GM23338 (cell line): Measurements from ENCODE around the gene WDCP. TPM values are rescaled to one million over a fixed set of nuclear protein-coding genes. Genes with fewer than 3 reads are reported as not detected.

Experiments used
- ATAC-seq: fragments of 200-7000 bp; cut with Tn5 transposase; 3 replicates; pipeline ENCODE4 v1.9.1; 2020
- DNase-seq: peaks from one replicate; pipeline ENCODE4 v3.0.0-alpha.2; 2015; ENCODE audit warnings: low spot score
- H2AFZ ChIP-seq: fragments of 200-600 bp; sonication (generic); 2 replicates; pipeline ENCODE4 v1.8.0; 2016; ENCODE audit warnings: antibody characterized with exemption, mild to moderate bottlenecking, moderate library complexity
- H3F3A ChIP-seq: fragments of 200-600 bp; sonication (generic); replicated peaks from 2 replicates; pipeline ENCODE4 v1.8.0; 2017; ENCODE audit warnings: antibody characterized with exemption, mixed run types, low read depth
- H3K27ac ChIP-seq: fragments of 200-600 bp; sonication (generic); 2 replicates; pipeline ENCODE4 v1.6.1; 2016; ENCODE audit warnings: low read depth
- H3K27me3 ChIP-seq: fragments of 200-600 bp; sonication (generic); 2 replicates; pipeline ENCODE4 v1.8.0; 2016; ENCODE audit warnings: mild to moderate bottlenecking, mixed run types, moderate library complexity; ENCODE audit not compliant: insufficient read depth
- H3K36me3 ChIP-seq: fragments of 200-600 bp; sonication (generic); 2 replicates; pipeline ENCODE4 v1.8.0; 2016; ENCODE audit warnings: mild to moderate bottlenecking; ENCODE audit not compliant: insufficient read depth
- H3K4me1 ChIP-seq: fragments of 200-600 bp; sonication (generic); 2 replicates; pipeline ENCODE4 v1.8.0; 2016; ENCODE audit warnings: mild to moderate bottlenecking, moderate library complexity; ENCODE audit not compliant: insufficient read depth
- H3K4me2 ChIP-seq: fragments of 200-600 bp; sonication (generic); 2 replicates; pipeline ENCODE4 v1.7.1; 2017; ENCODE audit warnings: mixed run types
- H3K4me3 ChIP-seq: fragments of 200-600 bp; sonication (generic); 2 replicates; pipeline ENCODE4 v1.6.1; 2016; ENCODE audit warnings: mixed run types
- H3K79me2 ChIP-seq: fragments of 200-600 bp; sonication (generic); replicated peaks from 2 replicates; pipeline ENCODE4 v1.8.0; 2017; ENCODE audit warnings: mild to moderate bottlenecking; ENCODE audit not compliant: insufficient read depth
- H3K9me2 ChIP-seq: fragments of 200-600 bp; sonication (generic); 2 replicates; pipeline ENCODE4 v1.8.0; 2017; ENCODE audit not compliant: insufficient read depth
- H4K20me1 ChIP-seq: fragments of 200-600 bp; sonication (generic); replicated peaks from 2 replicates; pipeline ENCODE4 v1.8.0; 2017; ENCODE audit warnings: mild to moderate bottlenecking; ENCODE audit not compliant: insufficient read depth
- H3K27ac Mint-ChIP-seq: 2 replicates; pipeline ENCODE4 v1.8.0; 2020; ENCODE audit warnings: inconsistent platforms, mild to moderate bottlenecking, moderate library complexity, mixed read lengths
- H3K27me3 Mint-ChIP-seq: 3 replicates; pipeline ENCODE4 v1.8.0; 2022; ENCODE audit warnings: low read depth, mild to moderate bottlenecking, moderate library complexity, mixed read lengths, inconsistent platforms; ENCODE audit not compliant: insufficient read depth, poor library complexity
- H3K36me3 Mint-ChIP-seq: 3 replicates; pipeline ENCODE4 v1.8.0; 2021; ENCODE audit warnings: low read depth, mild to moderate bottlenecking, inconsistent platforms, moderate library complexity, mixed read lengths
- H3K4me1 Mint-ChIP-seq: 3 replicates; pipeline ENCODE4 v1.8.0; 2020; ENCODE audit warnings: mild to moderate bottlenecking, inconsistent platforms, mixed read lengths
- H3K4me3 Mint-ChIP-seq: 3 replicates; pipeline ENCODE4 v1.8.0; 2021; ENCODE audit warnings: moderate library complexity, mild to moderate bottlenecking, inconsistent platforms, mixed read lengths
- H3K9me3 Mint-ChIP-seq: 3 replicates; pipeline ENCODE4 v1.8.0; 2020; ENCODE audit warnings: moderate library complexity, mild to moderate bottlenecking, inconsistent platforms, mixed read lengths
- ETS1 ChIP-seq: IDR thresholded peaks from 2 replicates; pipeline ENCODE4 v1.6.1; 2016; ENCODE audit warnings: antibody characterized with exemption
- JUNB ChIP-seq: IDR thresholded peaks from one replicate; pipeline ENCODE4 v1.6.1; 2016; ENCODE audit warnings: antibody characterized with exemption; ENCODE audit not compliant: unreplicated experiment
- NANOG ChIP-seq: IDR thresholded peaks from 2 replicates; pipeline ENCODE4 v1.6.1; 2016; ENCODE audit warnings: antibody characterized with exemption, borderline replicate concordance
- POLR2AphosphoS5 ChIP-seq: IDR thresholded peaks from 2 replicates; pipeline ENCODE4 v1.6.1; 2016; ENCODE audit warnings: antibody characterized with exemption, low read depth
- STAT1 ChIP-seq: IDR thresholded peaks from one replicate; pipeline ENCODE4 v1.6.1; 2016; ENCODE audit warnings: antibody characterized with exemption; ENCODE audit not compliant: unreplicated experiment
- ZNF114 ChIP-seq: fragments of 250-450 bp; sonication (Bioruptor Pico); IDR thresholded peaks from 2 replicates; pipeline ENCODE4 v1.5.0; 2020; ENCODE audit warnings: mild to moderate bottlenecking, moderate library complexity
- ZNF331 ChIP-seq: fragments of 250-450 bp; sonication (Bioruptor Pico); IDR thresholded peaks from 2 replicates; pipeline ENCODE4 v1.5.0; 2020; ENCODE audit warnings: low read depth, mild to moderate bottlenecking, moderate library complexity
- polyA plus RNA-seq: library from polyadenylated mRNA; unstranded; fragments of >200 nt; fragmentation: Nextera tagmentation; extraction: Ambion mirVana; gene quantifications from 2 replicates; pipeline ENCODE4 v1.2.1, GENCODE V29; 2016
- total RNA-seq: library from RNA; depleted of rRNA; stranded (reverse); fragments of >200 nt; shearing (Covaris generic); gene quantifications from 2 replicates; pipeline ENCODE4 v1.2.3, GENCODE V29; 2014
- TF ChIP-seq, protein P1 (sequence below): IDR thresholded peaks from one replicate; pipeline ENCODE4 v1.6.1; 2018; ENCODE audit warnings: antibody characterized with exemption; ENCODE audit not compliant: unreplicated experiment
- TF ChIP-seq, protein P2 (sequence below), 2 experiments: fragments of 200-600 bp in 1 of 2; sonication (generic) in 1 of 2; conservative IDR thresholded peaks; 2 replicates each; pipeline versions ENCODE4 v1.5.1 to v1.6.1; 2016 to 2017; ENCODE audit warnings: antibody characterized with exemption in 2 of 2, low read depth in 2 of 2, mild to moderate bottlenecking in 2 of 2, moderate library complexity in 1 of 2

The WDCP gene
- total and polyA plus RNA-seq, 2 experiments from 2014 or later: 10.5 to 28.6 TPM

- TF ChIP-seq, protein P1, sequence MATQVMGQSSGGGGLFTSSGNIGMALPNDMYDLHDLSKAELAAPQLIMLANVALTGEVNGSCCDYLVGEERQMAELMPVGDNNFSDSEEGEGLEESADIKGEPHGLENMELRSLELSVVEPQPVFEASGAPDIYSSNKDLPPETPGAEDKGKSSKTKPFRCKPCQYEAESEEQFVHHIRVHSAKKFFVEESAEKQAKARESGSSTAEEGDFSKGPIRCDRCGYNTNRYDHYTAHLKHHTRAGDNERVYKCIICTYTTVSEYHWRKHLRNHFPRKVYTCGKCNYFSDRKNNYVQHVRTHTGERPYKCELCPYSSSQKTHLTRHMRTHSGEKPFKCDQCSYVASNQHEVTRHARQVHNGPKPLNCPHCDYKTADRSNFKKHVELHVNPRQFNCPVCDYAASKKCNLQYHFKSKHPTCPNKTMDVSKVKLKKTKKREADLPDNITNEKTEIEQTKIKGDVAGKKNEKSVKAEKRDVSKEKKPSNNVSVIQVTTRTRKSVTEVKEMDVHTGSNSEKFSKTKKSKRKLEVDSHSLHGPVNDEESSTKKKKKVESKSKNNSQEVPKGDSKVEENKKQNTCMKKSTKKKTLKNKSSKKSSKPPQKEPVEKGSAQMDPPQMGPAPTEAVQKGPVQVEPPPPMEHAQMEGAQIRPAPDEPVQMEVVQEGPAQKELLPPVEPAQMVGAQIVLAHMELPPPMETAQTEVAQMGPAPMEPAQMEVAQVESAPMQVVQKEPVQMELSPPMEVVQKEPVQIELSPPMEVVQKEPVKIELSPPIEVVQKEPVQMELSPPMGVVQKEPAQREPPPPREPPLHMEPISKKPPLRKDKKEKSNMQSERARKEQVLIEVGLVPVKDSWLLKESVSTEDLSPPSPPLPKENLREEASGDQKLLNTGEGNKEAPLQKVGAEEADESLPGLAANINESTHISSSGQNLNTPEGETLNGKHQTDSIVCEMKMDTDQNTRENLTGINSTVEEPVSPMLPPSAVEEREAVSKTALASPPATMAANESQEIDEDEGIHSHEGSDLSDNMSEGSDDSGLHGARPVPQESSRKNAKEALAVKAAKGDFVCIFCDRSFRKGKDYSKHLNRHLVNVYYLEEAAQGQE: no peak
- TF ChIP-seq POLR2AphosphoS5 (no peak), ETS1 (no peak), JUNB (no peak), NANOG (no peak), ZNF331 (CRISPR knock-in tag) (no peak), ZNF114 (no peak), STAT1 (no peak)
- TF ChIP-seq, protein P2, sequence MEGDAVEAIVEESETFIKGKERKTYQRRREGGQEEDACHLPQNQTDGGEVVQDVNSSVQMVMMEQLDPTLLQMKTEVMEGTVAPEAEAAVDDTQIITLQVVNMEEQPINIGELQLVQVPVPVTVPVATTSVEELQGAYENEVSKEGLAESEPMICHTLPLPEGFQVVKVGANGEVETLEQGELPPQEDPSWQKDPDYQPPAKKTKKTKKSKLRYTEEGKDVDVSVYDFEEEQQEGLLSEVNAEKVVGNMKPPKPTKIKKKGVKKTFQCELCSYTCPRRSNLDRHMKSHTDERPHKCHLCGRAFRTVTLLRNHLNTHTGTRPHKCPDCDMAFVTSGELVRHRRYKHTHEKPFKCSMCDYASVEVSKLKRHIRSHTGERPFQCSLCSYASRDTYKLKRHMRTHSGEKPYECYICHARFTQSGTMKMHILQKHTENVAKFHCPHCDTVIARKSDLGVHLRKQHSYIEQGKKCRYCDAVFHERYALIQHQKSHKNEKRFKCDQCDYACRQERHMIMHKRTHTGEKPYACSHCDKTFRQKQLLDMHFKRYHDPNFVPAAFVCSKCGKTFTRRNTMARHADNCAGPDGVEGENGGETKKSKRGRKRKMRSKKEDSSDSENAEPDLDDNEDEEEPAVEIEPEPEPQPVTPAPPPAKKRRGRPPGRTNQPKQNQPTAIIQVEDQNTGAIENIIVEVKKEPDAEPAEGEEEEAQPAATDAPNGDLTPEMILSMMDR (conservative IDR thresholded peaks at IDR 0.05; ENCODE audit: low read depth in 2 of 2): no peak
These were observed 30.3 kb upstream of the WDCP start (continued) for GRCh38 chr2:24077535-24077877.

- no peaks in the 10 kb centered on the region for H3K9me3 Mint-ChIP-seq
- peaks cover 28% of the 10 kb centered on the region for H3K4me1 ChIP-seq
- H3K27me3 ChIP-seq: no peaks in the 10 kb centered on the region
- peak overlapping the region; percentile 93 for H3K27ac ChIP-seq
- DNase-seq (no peak), ATAC-seq (peak; percentile 86)
- no peaks in the 10 kb centered on the region for H3K9me2 ChIP-seq
- H3K27me3 Mint-ChIP-seq: peaks cover 4% of the 10 kb centered on the region
- peaks cover 23% of the 10 kb centered on the region for H3K36me3 ChIP-seq
- peak overlapping the region; percentile 90 for H3K4me3 ChIP-seq
- peak overlapping the region; percentile 98 for H3K4me2 ChIP-seq
- peaks cover 38% of the 10 kb centered on the region for H3K79me2 ChIP-seq
- no peak for TF ChIP-seq NANOG
- peak; percentile 81 for TF ChIP-seq POLR2AphosphoS5
- peak overlapping the region; percentile 89; the same call in 1 of the 2 replicates for H3K27ac Mint-ChIP-seq
- peak overlapping the region; percentile 87 for H2AFZ ChIP-seq
- no peaks in the 10 kb centered on the region; the same call in 1 of the 2 replicates for H4K20me1 ChIP-seq
- H3K36me3 Mint-ChIP-seq: peaks cover 53% of the 10 kb centered on the region
- peaks cover 25% of the 10 kb centered on the region for H3F3A ChIP-seq
- peak overlapping the region; percentile 96 for H3K4me3 Mint-ChIP-seq
- peaks cover 18% of the 10 kb centered on the region for H3K4me1 Mint-ChIP-seq
These were observed 29.8 kb upstream of the WDCP start for GRCh38 chr2:24076849-24077534.
